OCI-LY3 (cell line): Measurements from ENCODE around the gene PNPLA2.

ENCODE experiments used
- H2AFZ ChIP-seq: fragments of 200-600, 300-600 bp; shearing (Covaris generic); 2 replicates; pipeline ENCODE4 v1.6.0; 2014; ENCODE audit warnings: antibody characterized with exemption, low read depth, low read length
- H3K27ac ChIP-seq: fragments of 200-600, 300-600 bp; sonication (generic); 2 replicates; pipeline ENCODE4 v1.5.1; 2014; ENCODE audit warnings: mild to moderate bottlenecking, low read length, moderate library complexity, mixed read lengths
- H3K27me3 ChIP-seq: fragments of 200-600, 300-600 bp; sonication (generic); 2 replicates; pipeline ENCODE4 v1.6.1; 2014; ENCODE audit warnings: low read depth, low read length, mixed read lengths
- H3K36me3 ChIP-seq: fragments of 200-600, 300-600 bp; sonication (generic); replicated peaks from 2 replicates; pipeline ENCODE3; 2014; ENCODE audit warnings: low read depth, low read length, mixed read lengths
- H3K4me1 ChIP-seq: fragments of 300-600, 200-600 bp; sonication (generic); 2 replicates; pipeline ENCODE4 v1.6.1; 2014; ENCODE audit warnings: low read length, mixed read lengths
- H3K4me2 ChIP-seq: fragments of 200-600, 300-600 bp; sonication (generic); 2 replicates; pipeline ENCODE4 v1.6.1; 2014; ENCODE audit warnings: low read length, mixed read lengths
- H3K4me3 ChIP-seq: fragments of 300-600, 200-600 bp; sonication (generic); 2 replicates; pipeline ENCODE4 v1.5.1; 2014; ENCODE audit warnings: antibody characterized with exemption, mild to moderate bottlenecking, low read length, moderate library complexity
- H3K79me2 ChIP-seq: fragments of 300-600, 200-600 bp; shearing (Covaris generic); 2 replicates; pipeline ENCODE4 v1.6.1; 2014; ENCODE audit warnings: mild to moderate bottlenecking, low read length, mixed read lengths
- H3K9ac ChIP-seq: fragments of 300-600, 200-600 bp; shearing (Covaris generic); 2 replicates; pipeline ENCODE4 v1.6.0; 2014; ENCODE audit warnings: mild to moderate bottlenecking, low read length, moderate library complexity
- H3K9me3 ChIP-seq: fragments of 200-600, 300-600 bp; shearing (Covaris generic); 2 replicates; pipeline ENCODE4 v1.6.1; 2014; ENCODE audit warnings: low read length, mixed read lengths; ENCODE audit not compliant: insufficient read depth
- H4K20me1 ChIP-seq: fragments of 200-600, 300-600 bp; sonication (generic); 2 replicates; pipeline ENCODE4 v1.6.1; 2016; ENCODE audit warnings: low read length, mixed read lengths; ENCODE audit not compliant: insufficient read depth
- CTCF ChIP-seq: fragments of 200-600, 300-600 bp; sonication (generic); IDR thresholded peaks from 2 replicates; pipeline ENCODE4 v1.5.1; 2014; ENCODE audit warnings: antibody characterized with exemption, low read length, low read depth
- EZH2phosphoT487 ChIP-seq: fragments of 200-600 bp; shearing (Covaris generic); IDR thresholded peaks from 2 replicates; pipeline ENCODE4 v1.6.1; 2018; ENCODE audit warnings: antibody characterized with exemption, mixed run types, low read depth

PNPLA2 gene

DNA sequence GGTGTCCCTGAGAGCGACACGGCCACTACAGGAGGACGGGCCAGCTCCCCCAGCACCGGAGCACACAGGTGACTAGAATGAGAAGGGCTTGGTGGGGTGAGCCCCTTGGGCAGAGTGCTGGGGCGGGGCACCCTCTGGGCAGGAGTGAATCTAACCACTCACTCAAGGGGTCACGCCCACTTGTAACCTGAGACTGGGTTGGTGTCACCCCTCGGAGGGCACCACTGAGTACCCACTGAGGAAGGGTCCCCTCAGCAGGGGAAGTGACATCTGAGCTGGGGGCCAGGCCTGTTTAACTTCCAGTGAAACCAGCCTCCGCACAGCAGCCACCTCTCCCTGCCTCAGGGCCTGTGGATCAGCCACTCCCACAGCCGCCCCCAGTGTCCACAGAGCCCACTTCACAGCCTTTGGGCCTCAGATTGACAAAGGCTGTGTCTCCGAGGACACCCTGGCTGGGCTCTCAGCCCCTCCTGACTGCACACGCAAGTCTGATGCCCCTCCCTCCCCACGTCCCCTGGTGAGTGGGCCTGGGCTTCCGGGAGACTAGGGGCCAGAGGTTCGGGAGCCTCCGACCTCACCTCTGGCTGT lies 47.0 kb upstream of the PNPLA2 start:
- no peak overlapping the region for H3K27ac ChIP-seq
- peaks cover 8% of the 10 kb centered on the region; the same call in 1 of the 2 replicates for H3K4me1 ChIP-seq
- H3K27me3 ChIP-seq: no peaks in the 10 kb centered on the region
- TF ChIP-seq EZH2phosphoT487: no peak
- TF ChIP-seq CTCF: no peak
- peaks cover 61% of the 10 kb centered on the region for H3K79me2 ChIP-seq
- no peak overlapping the region for H3K9ac ChIP-seq
- H3K36me3 ChIP-seq: peaks cover 32% of the 10 kb centered on the region
- no peak overlapping the region for H3K4me3 ChIP-seq
- no peaks in the 10 kb centered on the region for H3K9me3 ChIP-seq
- no peak overlapping the region for H3K4me2 ChIP-seq
- H4K20me1 ChIP-seq: peaks cover 35% of the 10 kb centered on the region
- H2AFZ ChIP-seq: no peak overlapping the region

DNA sequence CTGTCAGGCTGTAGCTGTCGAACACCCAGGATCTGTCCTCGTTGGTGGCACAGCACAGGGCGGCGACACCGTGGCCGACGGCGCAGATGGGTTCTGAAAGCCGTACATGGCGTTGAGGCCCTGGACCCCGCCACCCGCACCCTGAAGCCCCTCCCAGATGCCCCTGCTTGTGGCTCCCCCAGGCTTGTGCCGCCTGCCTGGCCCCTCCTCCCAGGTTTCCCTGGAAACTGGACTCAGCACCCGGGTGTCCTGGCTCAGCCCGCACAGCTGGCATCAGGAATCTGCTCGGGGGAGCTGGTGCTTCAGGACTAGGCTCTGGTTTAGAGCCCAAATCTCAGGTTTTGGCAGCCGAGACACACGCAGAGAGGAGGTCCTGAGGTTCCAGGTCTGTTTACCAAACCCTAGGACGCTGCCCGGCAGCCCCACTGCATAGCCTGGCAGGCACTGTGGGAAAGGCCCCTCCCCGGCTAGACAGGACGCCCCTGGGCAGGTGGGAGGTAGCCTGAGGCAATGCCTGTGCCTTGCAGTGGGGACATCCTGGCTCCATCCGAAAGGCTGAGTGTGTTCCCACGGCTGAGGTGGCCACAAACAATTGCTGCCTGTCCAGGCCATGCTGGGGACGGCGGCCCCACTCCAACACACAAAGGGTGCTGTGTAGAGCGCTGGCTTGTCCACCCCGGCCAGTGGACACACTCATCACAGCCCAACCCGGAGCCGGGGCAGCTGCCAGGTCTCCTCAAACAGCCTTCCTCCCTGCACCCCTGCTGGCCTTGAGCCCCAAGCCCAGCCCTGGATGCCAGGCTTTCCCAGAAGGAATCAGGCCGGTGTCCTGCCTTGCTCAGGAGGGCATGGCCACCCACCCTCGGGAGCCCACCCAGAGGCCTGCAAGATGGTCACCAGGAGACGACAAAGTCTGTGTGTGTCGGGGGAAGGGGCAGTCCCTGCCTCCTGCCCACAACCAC lies 46.0 kb upstream of the PNPLA2 start:
- Histone ChIP-seq H3K4me3 (no peak overlapping the region), H3K4me2 (no peak overlapping the region), H3K27ac (no peak overlapping the region), H3K27me3 (no peaks in the 10 kb centered on the region), H3K9me3 (no peaks in the 10 kb centered on the region), H3K36me3 (peaks cover 28% of the 10 kb centered on the region), H3K79me2 (peaks cover 70% of the 10 kb centered on the region), H3K4me1 (peaks cover 8% of the 10 kb centered on the region; the same call in 1 of the 2 replicates), H2AFZ (no peak overlapping the region), H3K9ac (no peak overlapping the region), H4K20me1 (peaks cover 31% of the 10 kb centered on the region)
- TF ChIP-seq CTCF: no peak
- TF ChIP-seq EZH2phosphoT487: no peak

DNA sequence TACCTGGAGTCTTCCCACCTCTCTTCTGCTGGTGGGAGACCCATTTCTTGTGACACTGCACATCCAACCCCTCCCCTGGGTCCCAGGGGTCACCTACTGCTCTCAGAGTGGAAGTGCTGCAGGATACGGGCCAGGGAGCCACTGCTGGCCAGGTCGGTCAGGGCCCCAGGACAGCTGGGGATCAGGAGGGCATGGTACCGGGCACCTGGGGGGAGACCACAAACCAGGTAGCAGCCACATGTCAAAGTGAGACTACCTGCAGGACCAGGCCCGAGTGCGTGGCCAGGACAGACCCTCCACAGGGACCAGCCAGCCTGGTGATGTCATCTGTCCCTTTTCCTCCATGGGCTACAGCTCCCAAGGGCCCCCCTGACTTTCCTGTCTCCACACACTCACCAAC lies 45.3 kb upstream of the PNPLA2 start:
- TF ChIP-seq EZH2phosphoT487: no peak
- no peak for TF ChIP-seq CTCF
- peaks cover 28% of the 10 kb centered on the region for H3K36me3 ChIP-seq
- H3K27ac ChIP-seq: no peak overlapping the region

DNA sequence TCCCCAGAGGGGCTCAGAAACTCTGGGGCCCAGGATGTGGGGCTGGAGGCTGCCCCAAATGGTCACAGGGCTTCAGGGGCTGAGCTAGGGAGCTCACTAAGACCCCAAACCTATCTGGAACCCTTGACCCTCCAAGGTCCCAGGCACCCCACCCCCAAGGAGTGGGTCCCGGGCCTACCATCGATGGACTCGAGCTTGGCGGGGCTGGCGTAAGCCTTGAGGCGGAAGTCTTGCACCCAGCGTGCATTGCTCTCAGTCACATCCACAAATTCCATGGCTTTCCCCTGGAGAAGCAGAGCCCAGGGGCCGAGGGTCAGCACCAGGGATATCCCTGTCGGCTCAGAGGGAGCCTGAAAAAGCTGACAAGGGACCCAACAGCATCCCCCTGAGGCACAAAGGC lies 44.9 kb upstream of the PNPLA2 start:
- peaks cover 79% of the 10 kb centered on the region for H3K79me2 ChIP-seq
- no peak overlapping the region for H3K27ac ChIP-seq
- H3K9ac ChIP-seq: no peak overlapping the region
- H3K4me3 ChIP-seq: no peak overlapping the region
- peaks cover 13% of the 10 kb centered on the region for H3K4me1 ChIP-seq
- peaks cover 28% of the 10 kb centered on the region for H3K36me3 ChIP-seq
- no peak overlapping the region for H3K4me2 ChIP-seq
- H2AFZ ChIP-seq: no peak overlapping the region
- H3K9me3 ChIP-seq: no peaks in the 10 kb centered on the region
- H4K20me1 ChIP-seq: peaks cover 31% of the 10 kb centered on the region
- no peaks in the 10 kb centered on the region for H3K27me3 ChIP-seq
- no peak for TF ChIP-seq EZH2phosphoT487
- TF ChIP-seq CTCF: no peak

More for the DNA sequence above, 45.3 kb upstream of the PNPLA2 start:
- peaks cover 77% of the 10 kb centered on the region for H3K79me2 ChIP-seq
- H3K4me3 ChIP-seq: no peak overlapping the region
- H2AFZ ChIP-seq: no peak overlapping the region
- H3K4me1 ChIP-seq: peaks cover 12% of the 10 kb centered on the region
- H3K9ac ChIP-seq: no peak overlapping the region
- H3K27me3 ChIP-seq: no peaks in the 10 kb centered on the region
- no peak overlapping the region for H3K4me2 ChIP-seq
- peaks cover 31% of the 10 kb centered on the region for H4K20me1 ChIP-seq
- H3K9me3 ChIP-seq: no peaks in the 10 kb centered on the region
